Measurements from ENCODE around the gene ZNF511.

ZNF511 gene

DNA sequence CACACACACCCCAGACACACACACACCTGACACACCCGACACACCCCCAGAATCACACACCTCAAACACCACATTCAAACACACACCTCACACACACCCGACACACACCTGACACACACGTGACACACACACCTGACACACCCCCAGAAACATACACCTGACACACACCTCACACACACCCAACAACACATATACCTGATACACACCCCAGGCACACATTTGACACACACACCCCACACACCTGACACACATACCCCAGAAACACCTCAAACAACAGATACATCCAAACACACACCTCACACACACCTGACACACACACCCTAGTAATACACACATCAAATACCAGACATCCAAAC is 28.6 kb downstream of the ZNF511 start:
- DNase-seq, result no peak

DNA sequence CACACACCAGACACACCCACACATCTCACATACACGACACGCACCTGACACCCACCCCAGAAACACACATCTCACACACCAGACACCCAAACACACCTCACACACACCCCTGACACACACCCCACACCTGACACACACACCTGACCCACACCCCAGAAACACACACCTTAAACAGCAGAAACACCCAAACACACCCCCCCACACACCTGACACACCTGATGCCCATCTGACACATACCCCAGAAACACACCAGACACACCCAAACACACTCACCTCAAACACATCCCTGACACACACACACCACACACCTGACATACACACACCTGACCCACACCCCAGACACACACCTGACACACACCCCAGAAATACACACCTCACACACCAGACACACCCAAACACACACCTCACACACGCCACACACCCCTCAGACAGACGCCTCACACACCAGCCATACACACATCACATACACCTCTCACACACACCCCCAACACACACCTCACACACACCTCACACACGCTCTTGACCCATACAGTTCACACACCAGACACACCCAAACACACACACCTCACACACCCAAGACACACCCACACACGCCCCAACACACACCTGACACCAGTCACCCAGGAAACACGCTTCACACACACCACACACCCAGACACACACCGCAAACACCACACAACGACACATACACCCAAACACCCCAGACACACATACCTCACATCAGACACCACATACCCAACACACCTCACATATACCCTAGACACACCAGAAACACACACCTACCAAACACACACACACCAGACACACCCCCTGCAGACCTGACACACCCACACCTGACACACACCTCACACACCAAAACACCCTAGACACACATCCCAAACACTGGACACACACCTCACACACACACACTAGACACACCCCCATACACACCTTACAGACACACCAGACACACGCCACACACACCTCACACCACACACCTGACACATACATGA is 29.7 kb downstream of the ZNF511 start:
- no peak for DNase-seq

DNA sequence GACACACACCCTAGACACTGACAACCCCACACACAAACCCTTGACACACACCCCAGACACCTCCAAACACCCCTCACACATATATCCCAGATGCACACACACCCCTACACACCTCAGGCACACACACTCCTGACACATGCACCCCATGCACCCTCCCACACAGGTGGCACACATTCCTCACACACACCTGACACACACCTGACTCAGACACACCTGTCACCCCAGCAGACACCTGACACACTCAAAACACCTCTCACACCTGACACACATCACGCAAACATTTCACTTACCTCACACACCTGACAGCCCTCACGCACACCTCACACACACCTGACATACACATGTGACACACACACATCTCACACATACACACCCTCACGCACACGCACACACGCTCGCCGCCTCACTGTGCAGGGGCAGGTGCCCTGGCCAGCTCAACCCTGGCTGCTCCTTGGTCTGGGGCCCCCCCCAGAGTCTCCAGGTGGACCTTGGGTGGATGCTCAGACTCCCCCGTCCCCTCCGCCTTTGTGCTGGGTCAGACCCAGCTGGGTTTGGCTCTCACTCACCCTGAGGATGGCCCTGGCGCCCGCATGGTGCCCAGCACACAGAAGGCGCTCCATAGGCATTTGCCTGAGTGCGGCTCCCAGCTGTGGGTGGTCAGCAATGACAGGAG is 31.1 kb downstream of the ZNF511 start:
- no peak for DNase-seq

DNA sequence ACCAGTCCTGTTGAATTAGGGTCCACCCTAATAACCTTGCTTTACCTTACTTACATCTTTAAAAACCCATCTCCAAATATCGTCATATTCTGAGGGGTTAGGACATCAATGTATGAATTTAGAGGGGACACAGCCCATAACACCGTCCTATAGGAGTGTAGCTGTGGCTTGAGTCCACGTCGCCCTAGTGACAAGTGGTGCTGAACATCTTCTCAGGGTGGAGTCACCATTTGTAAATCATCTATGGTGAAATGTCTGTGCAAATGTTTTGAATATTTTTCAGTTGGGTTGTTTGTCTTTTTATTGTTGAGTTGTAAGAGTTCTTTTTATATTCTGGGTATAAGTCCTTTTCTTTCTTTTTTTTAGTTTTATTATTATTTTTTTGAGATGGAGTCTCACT is 33.3 kb downstream of the ZNF511 start:
- no peak for DNase-seq

DNA sequence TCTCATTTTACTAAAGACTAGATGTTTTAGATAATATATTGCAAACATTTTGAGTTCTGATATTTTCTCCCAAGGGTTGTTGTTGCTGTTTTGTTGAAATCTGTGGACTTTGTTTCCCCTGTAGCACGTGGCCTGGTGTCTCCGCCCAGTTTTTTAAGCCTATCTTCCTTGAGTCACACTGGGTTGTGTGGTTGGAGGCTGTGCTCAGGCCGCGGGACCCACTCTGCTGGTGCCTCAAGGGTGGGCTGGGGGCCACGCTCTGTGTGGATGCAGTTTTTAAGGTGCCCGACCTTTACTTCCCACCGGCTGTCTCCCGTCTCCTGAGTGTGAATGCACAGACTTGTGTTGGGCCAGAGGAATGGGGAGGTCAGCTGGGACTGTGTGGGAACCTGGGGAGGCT is 34.2 kb downstream of the ZNF511 start:
- no peak for DNase-seq

DNA sequence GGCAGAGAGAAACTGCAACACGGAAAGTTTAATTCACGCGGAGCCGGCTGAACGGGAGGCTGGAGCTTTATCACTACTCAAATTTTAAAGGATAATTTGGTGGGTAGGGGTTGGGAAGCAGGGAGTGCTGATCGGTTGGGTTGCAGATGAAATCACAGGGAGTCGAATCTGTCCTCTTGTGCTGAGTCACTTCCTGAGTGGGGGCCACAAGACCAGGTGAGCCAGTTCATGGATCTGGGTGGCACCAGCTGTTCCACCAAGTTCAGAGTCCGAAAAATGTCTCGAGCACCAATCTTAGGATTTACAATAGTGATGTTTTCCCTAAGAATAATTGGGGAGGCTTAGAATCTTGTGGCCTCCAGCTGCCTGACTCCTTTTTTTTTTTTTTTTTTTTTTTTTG is 34.8 kb downstream of the ZNF511 start:
- no peak for DNase-seq

DNA sequence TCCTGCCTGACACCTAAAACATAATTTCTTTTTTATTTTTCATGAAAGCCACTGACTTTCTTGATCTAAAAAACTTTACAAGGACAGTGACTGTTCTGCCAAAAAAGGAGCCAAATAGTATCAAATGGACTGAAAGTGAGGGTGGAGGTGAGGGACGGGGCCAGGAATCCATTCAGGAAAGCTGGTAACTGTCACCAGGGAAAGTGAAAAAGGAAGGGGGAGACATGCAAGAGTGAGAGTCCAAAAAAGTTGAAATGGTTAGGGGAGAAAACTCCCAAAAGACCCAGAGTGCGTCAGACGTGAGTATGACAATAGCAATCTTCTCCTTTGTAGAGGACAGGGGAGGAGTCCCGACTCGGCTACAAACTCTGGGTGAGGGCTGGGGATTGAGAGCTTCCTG is 35.5 kb downstream of the ZNF511 start:
- DNase-seq, result no peak

DNA sequence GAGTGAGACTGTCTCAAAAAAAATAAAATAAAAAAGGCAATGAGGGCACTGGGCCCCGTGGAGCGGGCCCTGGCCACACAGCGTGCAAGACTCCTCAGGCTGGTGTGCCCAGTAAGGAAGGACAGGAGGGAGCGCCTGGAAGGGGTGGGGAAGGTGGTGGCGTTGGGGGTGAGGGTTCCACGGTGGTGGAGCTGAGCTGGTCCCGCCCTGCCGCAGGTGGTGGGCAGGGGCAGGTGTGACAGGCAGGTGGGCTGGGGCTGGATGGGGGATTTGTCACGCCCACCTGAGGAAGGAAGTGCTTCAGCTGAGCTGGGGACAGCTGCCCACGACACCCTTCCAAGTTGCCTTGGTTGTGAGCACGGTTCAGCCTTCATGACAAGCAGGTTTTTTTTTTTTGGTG is 37.7 kb downstream of the ZNF511 start:
- DNase-seq, result no peak

DNA sequence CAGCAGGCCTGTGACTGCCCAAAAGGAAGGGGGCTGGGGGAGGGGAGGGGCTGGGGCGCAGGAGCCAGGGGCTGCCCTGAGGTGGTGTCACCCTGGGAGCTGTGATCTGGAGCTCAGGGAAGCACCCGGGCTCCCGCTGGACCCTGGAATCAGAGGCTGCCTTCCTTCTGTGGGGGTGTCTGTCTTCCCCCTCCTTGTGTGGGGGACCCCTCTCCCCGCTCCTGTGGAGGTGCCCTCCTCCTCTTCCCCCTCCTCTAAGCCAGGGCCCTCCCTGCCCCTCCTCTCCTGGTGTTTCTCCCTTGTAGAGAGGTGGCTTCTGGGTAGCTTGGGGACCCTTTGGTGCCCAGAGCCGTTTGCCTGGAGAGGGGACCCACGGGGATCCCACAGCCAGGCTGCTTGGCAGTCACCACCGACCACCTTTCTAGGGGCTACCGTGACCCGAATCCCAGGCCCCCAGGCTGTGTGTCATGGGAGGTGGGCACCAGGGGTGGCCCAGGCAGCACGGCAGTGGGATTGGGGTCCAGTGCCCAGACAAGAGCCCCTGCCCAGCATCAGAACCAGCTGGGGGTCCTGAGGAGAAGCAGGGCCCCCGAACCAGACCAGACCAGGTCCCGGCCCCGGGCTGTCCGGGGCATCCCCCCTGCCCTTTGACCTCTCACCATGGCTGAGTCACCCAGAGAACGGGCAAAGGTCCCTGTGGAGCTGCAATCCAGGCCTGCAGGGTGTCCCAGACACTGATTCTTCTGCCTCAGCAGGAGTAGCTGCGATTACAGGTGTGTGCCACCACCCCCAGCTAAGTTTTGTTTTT is 39.2 kb downstream of the ZNF511 start:
- DNase-seq, result no peak

DNA sequence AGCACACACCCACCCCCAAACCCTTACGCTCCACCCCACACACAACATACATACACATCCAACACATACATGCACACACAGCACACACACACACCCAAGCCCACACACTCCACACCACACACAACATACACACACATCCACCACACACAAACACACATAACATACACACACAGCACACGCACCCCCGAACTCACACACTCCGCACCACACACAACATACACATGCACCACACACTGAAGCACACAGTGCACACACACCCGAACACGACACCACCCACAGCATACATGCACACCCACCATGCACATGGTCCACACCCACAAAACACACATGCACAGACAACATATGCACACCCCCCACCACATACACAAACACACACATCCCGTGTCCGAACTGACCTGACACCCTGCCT is 40.5 kb downstream of the ZNF511 start:
- DNase-seq, result no peak

DNA sequence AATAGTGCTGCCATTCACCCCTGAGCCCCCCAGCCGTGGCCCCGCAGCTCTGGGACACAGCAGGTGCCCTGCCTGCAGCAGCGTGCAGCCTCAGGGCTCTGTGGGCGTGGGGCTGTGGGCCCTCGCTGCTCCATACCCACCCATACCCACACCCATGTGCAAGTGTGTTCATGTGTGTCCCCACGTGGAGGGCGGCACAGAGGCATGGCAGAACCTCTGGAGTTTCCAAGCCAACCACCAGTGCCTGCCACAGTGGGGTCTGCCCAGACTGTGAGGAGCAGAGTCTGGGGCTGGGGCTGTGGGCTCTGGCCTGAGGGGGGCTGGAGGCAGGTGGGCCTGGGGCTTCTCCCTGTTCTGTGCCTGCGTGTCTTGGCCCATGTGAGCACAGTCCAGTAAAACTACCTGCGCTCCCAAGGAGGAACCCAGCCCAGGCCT is 40.9 kb downstream of the ZNF511 start:
- DNase-seq, result no peak

DNA sequence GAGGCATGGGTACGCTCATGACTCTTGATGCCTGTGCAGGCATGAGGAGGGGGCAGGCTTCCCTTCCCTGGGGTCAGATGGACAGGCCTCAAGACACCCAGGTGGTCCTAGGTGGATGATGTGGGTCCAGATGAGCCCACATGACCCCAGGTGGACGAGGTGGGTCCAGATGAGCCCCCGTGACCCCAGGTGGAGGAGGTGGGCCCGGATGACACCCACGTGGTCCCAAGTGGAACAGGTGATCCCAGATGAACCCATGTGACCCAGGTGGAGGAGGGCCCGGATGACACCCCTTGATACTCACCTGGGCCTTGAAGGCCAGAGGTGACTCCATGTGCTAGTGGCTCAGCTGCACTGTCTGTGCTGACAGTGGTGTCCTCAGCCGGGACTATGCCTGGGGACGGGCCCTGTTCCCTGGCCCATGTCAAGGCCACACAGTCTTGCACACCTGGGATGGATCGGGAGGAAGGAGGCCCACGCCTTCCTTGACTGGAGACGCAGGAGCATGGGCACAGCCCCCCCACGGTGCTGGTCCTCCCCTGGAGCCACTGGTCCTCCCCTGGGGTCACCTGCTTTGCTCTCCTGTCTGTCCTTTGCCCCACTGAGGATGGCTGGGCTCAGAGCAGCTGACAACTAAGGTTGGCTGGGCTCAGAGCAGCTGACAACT is 41.7 kb downstream of the ZNF511 start:
- no peak for DNase-seq

DNA sequence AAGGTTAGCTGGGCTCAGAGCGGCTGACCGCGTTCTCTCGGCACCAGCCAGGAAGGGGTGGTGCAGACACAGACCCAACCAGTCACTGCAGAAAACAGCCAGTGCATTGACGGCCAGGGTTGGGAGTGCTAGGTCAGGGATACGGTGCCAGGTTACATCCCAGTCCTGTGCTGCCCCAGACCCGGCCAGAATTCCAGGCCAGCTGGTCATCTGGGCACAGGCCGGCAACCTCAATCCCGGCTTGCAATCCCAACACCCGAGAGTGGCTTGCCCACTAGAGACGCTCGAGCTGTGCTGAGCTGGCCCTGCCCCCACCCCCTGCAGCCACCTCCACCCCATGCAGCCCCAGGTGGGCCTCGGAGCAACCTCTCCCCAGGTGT is 42.2 kb downstream of the ZNF511 start:
- DNase-seq, result no peak

DNA sequence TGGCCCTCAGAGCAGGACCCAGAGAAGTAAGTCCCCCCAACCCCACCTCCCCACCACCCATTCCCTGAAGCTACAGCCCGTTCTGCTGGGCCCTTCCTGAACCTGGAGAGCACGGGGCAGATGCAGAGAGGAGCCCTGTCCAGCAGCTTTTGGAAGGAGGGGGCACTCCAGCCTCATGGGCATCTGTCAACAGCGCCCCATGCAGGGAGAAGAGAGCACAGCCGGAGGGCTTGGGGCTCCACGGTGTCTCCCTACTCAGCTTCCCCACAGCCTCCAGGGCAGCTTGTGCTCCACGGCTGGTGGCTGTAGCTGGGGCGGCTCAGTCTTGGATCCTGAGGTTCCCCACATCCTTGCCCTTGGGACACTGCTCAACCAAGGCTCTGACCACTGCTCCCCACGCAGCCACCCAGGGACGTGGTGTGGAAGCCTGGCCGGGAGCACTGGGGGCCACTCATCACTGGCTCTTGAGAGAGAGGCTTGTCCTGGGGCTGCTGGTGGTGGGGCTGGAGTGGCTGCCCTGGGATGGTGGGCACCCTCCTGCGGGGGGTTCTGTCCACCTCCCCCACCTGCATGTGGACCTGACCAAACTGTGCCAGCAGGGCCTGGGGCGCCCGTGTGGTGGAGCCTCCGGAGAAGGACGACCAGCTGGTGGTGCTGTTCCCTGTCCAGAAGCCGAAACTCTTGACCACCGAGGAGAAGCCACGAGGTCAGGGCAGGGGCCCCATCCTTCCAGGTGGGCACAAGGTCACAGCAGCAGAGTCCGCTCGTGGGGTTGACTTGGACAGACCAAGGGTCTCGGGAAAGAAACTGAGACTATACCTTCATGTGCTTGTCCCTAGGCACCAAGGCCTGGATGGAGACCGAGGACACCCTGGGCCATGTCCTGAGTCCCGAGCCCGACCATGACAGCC is 42.9 kb downstream of the ZNF511 start:
- DNase-seq, result no peak

DNA sequence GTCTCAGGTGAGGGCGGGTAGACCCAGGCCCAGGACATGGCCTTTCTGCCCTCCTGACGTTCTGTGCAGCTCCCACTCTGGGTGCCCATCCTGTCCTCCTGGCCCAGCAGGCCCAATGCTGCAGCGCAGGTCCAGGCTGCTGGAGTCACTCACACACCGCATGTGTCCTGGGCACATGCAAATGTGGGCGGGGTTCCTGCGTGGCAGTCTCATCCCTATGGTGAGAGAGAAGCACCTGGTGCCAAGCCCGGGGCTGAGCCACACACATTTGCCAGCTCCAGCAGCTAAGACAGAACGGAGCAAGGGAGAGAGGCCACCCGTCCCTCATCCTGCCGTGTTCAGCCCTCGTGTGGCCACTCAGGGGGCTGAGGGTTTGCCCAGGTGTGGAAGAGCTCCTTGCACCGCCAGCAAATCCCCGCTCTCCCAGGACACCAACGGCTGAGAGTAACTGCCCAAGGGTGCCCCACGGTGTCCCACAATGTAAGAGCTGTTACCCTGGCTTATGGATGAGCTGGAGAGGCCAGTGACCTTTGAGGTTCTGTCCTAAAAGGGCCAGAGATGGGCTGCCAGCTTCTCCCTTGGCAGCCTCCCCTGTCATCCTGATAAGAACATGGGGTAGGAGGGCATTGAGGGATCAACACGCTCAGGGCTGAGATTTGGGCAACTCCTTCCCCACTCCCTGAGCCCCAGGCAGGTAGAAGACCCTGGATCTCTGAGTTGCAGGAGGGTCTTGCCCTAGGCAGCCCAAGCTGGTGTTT is 44.7 kb downstream of the ZNF511 start:
- DNase-seq, result no peak

DNA sequence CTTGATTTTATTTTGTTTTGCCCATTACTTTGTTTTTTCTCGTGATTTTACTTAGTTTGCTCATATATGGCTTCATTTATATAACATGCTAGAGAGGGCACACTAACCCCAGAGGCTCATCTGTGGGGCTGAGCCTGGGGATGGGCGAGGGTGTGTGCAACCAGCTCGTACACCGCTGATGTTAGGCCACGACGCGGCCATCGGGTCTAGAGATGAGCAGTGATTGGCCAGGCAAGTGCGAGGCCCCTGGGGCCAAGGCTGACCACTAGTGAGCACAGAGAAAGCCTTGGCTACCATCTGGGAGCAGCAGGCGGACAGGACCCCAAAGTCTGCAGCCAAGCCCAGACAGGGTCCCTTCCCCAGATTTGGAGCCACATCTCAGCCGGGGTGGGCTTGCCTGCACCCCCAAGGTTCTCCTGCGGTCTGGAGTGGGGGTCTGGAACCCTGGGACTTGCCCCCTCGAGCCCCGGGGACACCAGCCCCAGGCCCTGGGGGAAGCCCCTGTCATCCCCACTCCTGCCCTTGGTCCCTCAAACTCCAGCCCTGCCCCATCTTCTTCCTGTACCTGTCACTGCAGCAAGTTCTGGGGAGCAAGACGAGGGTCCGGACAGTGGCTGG is 45.4 kb downstream of the ZNF511 start:
- DNase-seq, result no peak

DNA sequence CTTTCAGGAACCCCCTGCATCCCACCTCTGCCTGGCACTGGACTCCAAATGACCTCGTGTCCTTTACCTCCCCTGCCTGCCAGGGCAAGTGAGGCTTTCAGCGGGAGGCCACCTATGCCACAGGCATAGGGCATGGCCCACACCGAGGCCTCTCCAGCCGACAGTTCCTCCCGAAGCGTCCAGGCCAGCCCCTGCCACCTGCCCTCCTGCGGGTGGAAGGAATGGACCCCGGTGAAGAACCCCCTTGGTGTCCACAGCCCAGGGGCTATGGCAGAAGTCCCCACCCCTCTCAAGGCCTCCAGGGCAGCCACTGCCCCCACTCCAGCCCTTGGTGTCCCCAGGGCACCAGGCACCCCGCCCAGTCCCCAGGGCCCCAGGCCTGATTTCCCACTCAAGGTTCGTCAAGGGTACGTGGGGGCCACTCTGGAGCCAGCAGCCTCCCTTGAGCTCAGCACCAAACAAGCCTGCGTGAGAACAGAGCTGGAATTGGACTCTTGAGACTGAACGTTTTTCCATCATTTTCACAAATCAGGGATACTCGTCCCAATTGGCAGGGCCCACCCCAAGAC is 46.0 kb downstream of the ZNF511 start:
- no peak for DNase-seq

DNA sequence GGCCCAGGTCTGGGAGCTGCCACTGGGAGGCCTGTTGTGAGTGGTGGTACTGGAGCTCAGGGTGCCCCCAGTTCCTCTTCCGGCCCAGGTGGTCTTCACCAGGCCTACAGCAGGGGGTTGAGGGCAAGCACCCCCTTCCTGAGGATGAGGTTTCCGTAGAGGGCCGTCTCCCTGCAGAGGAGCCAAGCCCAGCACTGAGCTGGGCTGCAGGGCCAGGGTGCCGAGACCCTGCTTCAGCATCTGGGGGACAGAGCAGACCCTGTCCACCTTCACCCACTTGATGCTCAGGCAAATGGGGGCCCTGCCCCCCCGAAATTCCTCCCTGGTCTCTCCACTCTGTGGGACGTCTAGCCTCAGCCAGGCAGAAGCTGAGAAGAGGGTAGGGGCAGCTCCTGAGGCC is 46.6 kb downstream of the ZNF511 start:
- no peak for DNase-seq

DNA sequence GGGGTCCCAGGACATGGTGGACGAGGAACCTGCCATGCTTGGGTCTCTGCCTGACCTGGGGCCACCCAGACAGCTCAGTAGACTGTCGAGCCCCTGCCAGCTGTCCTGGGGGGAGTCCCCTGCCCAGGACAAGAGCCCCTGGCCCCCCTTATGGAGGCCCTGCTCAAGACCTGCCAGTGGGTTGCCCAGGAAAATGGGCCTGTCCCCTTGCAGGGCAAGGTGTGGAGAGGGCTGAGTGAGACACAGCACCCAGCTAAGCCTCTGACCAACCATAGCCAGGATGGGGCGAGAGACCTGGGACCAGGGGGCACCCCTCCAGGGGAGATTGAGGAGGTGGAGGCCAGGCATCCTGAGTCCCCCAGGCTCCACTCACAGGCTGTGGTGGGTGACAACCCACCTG is 47.3 kb downstream of the ZNF511 start:
- DNase-seq, result no peak

All from femur (tissue), 1 donor.